Ishikawa (cell line): ENCODE data around the gene DRD1.

ENCODE experiments used
- MAX ChIP-seq: IDR thresholded peaks from 2 replicates; pipeline ENCODE4 v1.6.1; 2012
- TAF1 ChIP-seq: IDR thresholded peaks from 2 replicates; pipeline ENCODE4 v1.6.1; 2012; ENCODE audit warnings: low read depth, mild to moderate bottlenecking
- YY1 ChIP-seq: IDR thresholded peaks from 2 replicates; pipeline ENCODE4 v1.6.1; 2012; ENCODE audit warnings: low read depth

DNA sequence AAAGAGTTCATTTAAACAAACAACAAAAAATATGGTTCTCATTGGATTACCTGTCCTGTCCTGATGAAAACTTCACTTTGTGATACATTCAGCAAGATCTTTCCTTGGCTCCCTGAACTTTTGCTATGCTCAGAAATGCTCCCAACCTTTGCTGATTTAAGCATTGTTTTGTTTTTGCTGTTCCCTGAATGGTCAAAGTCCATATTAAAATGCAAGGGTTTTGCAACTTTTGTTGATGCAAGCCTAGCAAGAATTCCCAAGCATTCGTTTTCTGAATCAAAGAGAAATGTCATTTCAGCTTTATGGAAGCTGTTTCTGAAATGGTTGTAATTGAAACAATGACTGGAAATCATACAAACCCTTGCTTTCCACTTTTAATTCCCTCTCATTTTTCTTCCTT is 31.3 kb upstream of the DRD1 start:
- TF ChIP-seq TAF1, result no peak
- TF ChIP-seq YY1, result no peak
- no peak for TF ChIP-seq MAX
